ENCODE data around the gene CEP76. TPM values are rescaled to one million over a fixed set of nuclear protein-coding genes. Genes with fewer than 3 reads are reported as not detected.

Gene CEP76
- total RNA-seq, 1 experiment from 2014 or later = 18.6 TPM

DNA sequence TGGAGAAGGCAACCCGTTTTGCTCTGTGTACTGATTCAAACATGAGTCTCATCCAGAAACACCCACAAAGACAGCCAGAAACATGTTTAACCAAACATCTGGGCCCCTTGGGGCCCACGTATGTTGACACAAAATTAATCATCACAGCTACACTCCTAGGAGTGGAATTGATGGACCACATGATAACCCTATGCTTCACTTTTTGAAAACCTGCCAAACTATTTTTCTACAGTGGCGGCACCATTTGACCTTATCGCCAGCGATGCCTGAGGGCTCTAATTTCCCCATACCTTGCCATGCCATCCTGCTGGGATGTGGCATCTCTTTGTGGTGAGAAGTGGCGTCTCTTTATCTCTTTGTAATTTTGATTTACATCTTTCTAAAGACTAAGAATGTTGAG lies 38.8 kb upstream of the CEP76 start:
- H3K9me3 Mint-ChIP-seq = peaks cover 0 to 2% of the 10 kb centered on the region in 2 experiments; a peak in 1 of 5 replicates
- no peaks in the 10 kb centered on the region for H3K79me2 ChIP-seq (ENCODE audit: insufficient read depth, low read length)
- H3K27me3 Mint-ChIP-seq (ENCODE audit: low read depth) = no peaks in the 10 kb centered on the region; the same call in 1 of the 2 replicates
- no peak overlapping the region for H2BK12ac ChIP-seq (ENCODE audit: insufficient read length, low read depth, low read length)
- no peak overlapping the region for H2BK15ac ChIP-seq (ENCODE audit: low read depth, low read length)
- H3K23ac ChIP-seq (ENCODE audit: insufficient read length, low read depth, low read length) = no peak overlapping the region
- no peak overlapping the region for H3K4ac ChIP-seq (ENCODE audit: low read depth, low read length)
- WGBS (ENCODE audit: extremely low coverage, insufficient read length, low lambda C conversion rate) = no CpG with 5 or more reads among the region's 6 CpGs
- no peak overlapping the region for H3K56ac ChIP-seq (ENCODE audit: insufficient read length, low read depth, low read length)
- no peak overlapping the region for H3K4me2 ChIP-seq (ENCODE audit: insufficient read depth, insufficient read length, low read length)
- no peak overlapping the region for H4K91ac ChIP-seq (ENCODE audit: insufficient read length, low read depth, low read length)
- no peak overlapping the region for H3T11ph ChIP-seq (ENCODE audit: low read length)
- no peak overlapping the region for H2BK20ac ChIP-seq (ENCODE audit: low read depth, low read length, poor library complexity, severe bottlenecking)
- H2AFZ ChIP-seq (ENCODE audit: low read length) = no peak overlapping the region
- H3K4me3 Mint-ChIP-seq = no peak overlapping the region
- H3K36me3 Mint-ChIP-seq (ENCODE audit: insufficient read depth in 1 of 3, low read depth in 3 of 3) = no peaks in the 10 kb centered on the region
- no peak for DNase-seq
- no peak overlapping the region; a peak in 1 of 7 replicates for H3K27ac Mint-ChIP-seq
- H3K79me1 ChIP-seq (ENCODE audit: insufficient read depth, low read depth, low read length, poor library complexity, severe bottlenecking) = no peaks in the 10 kb centered on the region
- TF ChIP-seq, protein P1, sequence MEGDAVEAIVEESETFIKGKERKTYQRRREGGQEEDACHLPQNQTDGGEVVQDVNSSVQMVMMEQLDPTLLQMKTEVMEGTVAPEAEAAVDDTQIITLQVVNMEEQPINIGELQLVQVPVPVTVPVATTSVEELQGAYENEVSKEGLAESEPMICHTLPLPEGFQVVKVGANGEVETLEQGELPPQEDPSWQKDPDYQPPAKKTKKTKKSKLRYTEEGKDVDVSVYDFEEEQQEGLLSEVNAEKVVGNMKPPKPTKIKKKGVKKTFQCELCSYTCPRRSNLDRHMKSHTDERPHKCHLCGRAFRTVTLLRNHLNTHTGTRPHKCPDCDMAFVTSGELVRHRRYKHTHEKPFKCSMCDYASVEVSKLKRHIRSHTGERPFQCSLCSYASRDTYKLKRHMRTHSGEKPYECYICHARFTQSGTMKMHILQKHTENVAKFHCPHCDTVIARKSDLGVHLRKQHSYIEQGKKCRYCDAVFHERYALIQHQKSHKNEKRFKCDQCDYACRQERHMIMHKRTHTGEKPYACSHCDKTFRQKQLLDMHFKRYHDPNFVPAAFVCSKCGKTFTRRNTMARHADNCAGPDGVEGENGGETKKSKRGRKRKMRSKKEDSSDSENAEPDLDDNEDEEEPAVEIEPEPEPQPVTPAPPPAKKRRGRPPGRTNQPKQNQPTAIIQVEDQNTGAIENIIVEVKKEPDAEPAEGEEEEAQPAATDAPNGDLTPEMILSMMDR (conservative IDR thresholded peaks at IDR 0.05) = no peak
- H3K9ac ChIP-seq (ENCODE audit: extremely low read depth, insufficient read length, low read length) = no peak overlapping the region
- H3K27ac ChIP-seq (ENCODE audit: insufficient read length, low read depth, low read length) = no peak overlapping the region
- no peaks in the 10 kb centered on the region for H4K20me1 ChIP-seq (ENCODE audit: control insufficient read depth, insufficient read depth, insufficient read length)
- H3K4me1 ChIP-seq (ENCODE audit: insufficient read depth, low read length) = no peaks in the 10 kb centered on the region
- H3K4me1 Mint-ChIP-seq = peaks cover 0 to 4% of the 10 kb centered on the region in 2 experiments; a peak in 2 of 4 replicates
- H3K23me2 ChIP-seq (ENCODE audit: insufficient read length, low read depth, low read length, poor library complexity, severe bottlenecking) = no peaks in the 10 kb centered on the region
- H3K27me3 ChIP-seq (ENCODE audit: insufficient read depth, low read length) = no peaks in the 10 kb centered on the region
- no peak overlapping the region for H3K14ac ChIP-seq (ENCODE audit: insufficient read depth, low read length)
- no peak overlapping the region for H2AK5ac ChIP-seq (ENCODE audit: insufficient read length, low read length)
- H2BK120ac ChIP-seq (ENCODE audit: low read depth, low read length, poor library complexity, severe bottlenecking) = no peak overlapping the region
- H4K5ac ChIP-seq (ENCODE audit: insufficient read length, low read depth, low read length) = no peak overlapping the region
- H2BK5ac ChIP-seq (ENCODE audit: insufficient read length, low read length) = no peak overlapping the region
- H3K18ac ChIP-seq (ENCODE audit: insufficient read length, low read depth, low read length) = no peak overlapping the region
- no peak overlapping the region for H4K8ac ChIP-seq (replicated peaks; ENCODE audit: insufficient read length, low read depth, low read length)
- no peaks in the 10 kb centered on the region for H3K9me3 ChIP-seq (ENCODE audit: control insufficient read depth, low read depth, low read length)

Measured in H9 (cell line).